ENCODE results near the gene ARPC4. TPM values are rescaled to one million over a fixed set of nuclear protein-coding genes. Genes with fewer than 3 reads are reported as not detected.

Gene ARPC4
- total and polyA plus RNA-seq, 2 donors from 2014 or later = 138 to 164 TPM

- H3K27ac ChIP-seq (ENCODE audit: low read depth in 2 of 2, low read length in 2 of 2) = no peak overlapping the region
- H3K9me3 ChIP-seq (ENCODE audit: control insufficient read depth in 2 of 3, insufficient read depth in 1 of 3, low read length in 3 of 3) = no peaks in the 10 kb centered on the region
- intact Hi-C loops (cut with DNase I) = no loop called here
- TF ChIP-seq CTCF (IDR thresholded peaks at IDR 0.05; ENCODE audit: borderline replicate concordance, extremely low read depth, insufficient read depth) = no peak
- no peak overlapping the region for H3K9ac ChIP-seq (ENCODE audit: low read length in 3 of 3)
- no peak overlapping the region for H3K4me3 ChIP-seq (ENCODE audit: low read length in 3 of 3)
- no peaks in the 10 kb centered on the region for H3K27me3 ChIP-seq (ENCODE audit: control insufficient read depth, insufficient read depth, low read length)
- H3K36me3 ChIP-seq (ENCODE audit: control insufficient read depth in 2 of 3, insufficient read depth in 3 of 3, low read length in 3 of 3) = peaks cover 0 to 3% (median 0%) of the 10 kb centered on the region in 3 donors
- FAIRE-seq = no peak
- DNase-seq = no peak
- peaks cover 0 to 22% (median 8%) of the 10 kb centered on the region in 3 donors for H3K4me1 ChIP-seq (ENCODE audit: control insufficient read depth in 2 of 3, insufficient read depth in 2 of 3, low read depth in 1 of 3, low read length in 3 of 3)
Measured at GRCh38 chr3:9778143-9779074, 14.5 kb upstream of the ARPC4 start.

GRCh38 chr3:9779075-9779593 lies 13.7 kb upstream of the ARPC4 start:
- no peak overlapping the region for H3K27ac ChIP-seq (ENCODE audit: low read depth in 2 of 2, low read length in 2 of 2)
- peaks cover 0 to 5% (median 5%) of the 10 kb centered on the region in 3 donors for H3K36me3 ChIP-seq (ENCODE audit: control insufficient read depth in 2 of 3, insufficient read depth in 3 of 3, low read length in 3 of 3)
- no peaks in the 10 kb centered on the region for H3K9me3 ChIP-seq (ENCODE audit: control insufficient read depth in 2 of 3, insufficient read depth in 1 of 3, low read length in 3 of 3)
- H3K9ac ChIP-seq (ENCODE audit: low read length in 3 of 3) = no peak overlapping the region
- peaks cover 0 to 22% (median 8%) of the 10 kb centered on the region in 3 donors for H3K4me1 ChIP-seq (ENCODE audit: control insufficient read depth in 2 of 3, insufficient read depth in 2 of 3, low read depth in 1 of 3, low read length in 3 of 3)
- no peak for TF ChIP-seq CTCF (IDR thresholded peaks at IDR 0.05; ENCODE audit: borderline replicate concordance, extremely low read depth, insufficient read depth)
- no peak for DNase-seq
- no peaks in the 10 kb centered on the region for H3K27me3 ChIP-seq (ENCODE audit: control insufficient read depth, insufficient read depth, low read length)
- intact Hi-C loops (cut with DNase I) = no loop called here
- no peak overlapping the region for H3K4me3 ChIP-seq (ENCODE audit: low read length in 3 of 3)
- FAIRE-seq = no peak

GRCh38 chr3:9779721-9780457 lies 13.0 kb upstream of the ARPC4 start:
- no peak overlapping the region for H3K9ac ChIP-seq (ENCODE audit: low read length in 3 of 3)
- intact Hi-C loops (cut with DNase I) = no loop called here
- H3K27me3 ChIP-seq (ENCODE audit: control insufficient read depth, insufficient read depth, low read length) = no peaks in the 10 kb centered on the region
- no peak overlapping the region for H3K4me3 ChIP-seq (ENCODE audit: low read length in 3 of 3)
- no peak for TF ChIP-seq CTCF (IDR thresholded peaks at IDR 0.05; ENCODE audit: borderline replicate concordance, extremely low read depth, insufficient read depth)
- peaks cover 0 to 7% (median 6%) of the 10 kb centered on the region in 3 donors for H3K36me3 ChIP-seq (ENCODE audit: control insufficient read depth in 2 of 3, insufficient read depth in 3 of 3, low read length in 3 of 3)
- peaks cover 0 to 22% (median 8%) of the 10 kb centered on the region in 3 donors for H3K4me1 ChIP-seq (ENCODE audit: control insufficient read depth in 2 of 3, insufficient read depth in 2 of 3, low read depth in 1 of 3, low read length in 3 of 3)
- DNase-seq (no peak), FAIRE-seq (no peak)
- peak overlapping the region; percentile 81 to 85 for H3K27ac ChIP-seq (ENCODE audit: low read depth in 2 of 2, low read length in 2 of 2)
- no peaks in the 10 kb centered on the region for H3K9me3 ChIP-seq (ENCODE audit: control insufficient read depth in 2 of 3, insufficient read depth in 1 of 3, low read length in 3 of 3)

Data from kidney (tissue), 14 donors.